Left ventricle myocardium inferior (tissue), 1 donor: ENCODE measurements around the gene HOTAIR. TPM values are rescaled to one million over a fixed set of nuclear protein-coding genes. Genes with fewer than 3 reads are reported as not detected.

Experiments used
- DNase-seq: peaks from one replicate; pipeline ENCODE4 v3.0.0-alpha.2; 2020
- H3K27ac ChIP-seq: fragments of 200-600 bp; replicated peaks from 2 replicates; pipeline ENCODE4 v1.8.0; 2021
- H3K27me3 ChIP-seq: fragments of 200-600 bp; 2 replicates; pipeline ENCODE4 v1.8.0; 2021; ENCODE audit warnings: low read depth
- H3K36me3 ChIP-seq: fragments of 200-600 bp; 2 replicates; pipeline ENCODE4 v1.8.0; 2021
- H3K4me1 ChIP-seq: fragments of 200-600 bp; 2 replicates; pipeline ENCODE4 v1.8.0; 2021
- H3K4me3 ChIP-seq: fragments of 200-600 bp; 2 replicates; pipeline ENCODE4 v1.8.0; 2021; ENCODE audit warnings: mild to moderate bottlenecking, moderate library complexity
- H3K9me3 ChIP-seq: fragments of 200-600 bp; replicated peaks from 2 replicates; pipeline ENCODE4 v1.8.0; 2021
- intact Hi-C: fragments of 100-400 bp; cut with micrococcal nuclease; formaldehyde crosslinking; loops from one replicate; pipeline ENCODE4 v1.11.0; 2022
- total RNA-seq: library from RNA; stranded (reverse); fragmentation: NEBNext Ultra II Directional; extraction: Animal tissue kit (Norgen Biotek cat#: 25700); gene quantifications from one replicate; pipeline ENCODE4 v1.2.1, GENCODE V29; 2021
- TF ChIP-seq, protein P1 (sequence below): fragments of 200-600 bp; IDR thresholded peaks from 2 replicates; pipeline ENCODE4 v1.8.0; 2021; ENCODE audit warnings: antibody characterized with exemption, mild to moderate bottlenecking, borderline replicate concordance
- donor health status: DM: no; HTN: yes; CAD: no; lungs with severe emphysema.

HOTAIR gene
- total RNA-seq, 1 donor from 2014 or later = not detected

DNA sequence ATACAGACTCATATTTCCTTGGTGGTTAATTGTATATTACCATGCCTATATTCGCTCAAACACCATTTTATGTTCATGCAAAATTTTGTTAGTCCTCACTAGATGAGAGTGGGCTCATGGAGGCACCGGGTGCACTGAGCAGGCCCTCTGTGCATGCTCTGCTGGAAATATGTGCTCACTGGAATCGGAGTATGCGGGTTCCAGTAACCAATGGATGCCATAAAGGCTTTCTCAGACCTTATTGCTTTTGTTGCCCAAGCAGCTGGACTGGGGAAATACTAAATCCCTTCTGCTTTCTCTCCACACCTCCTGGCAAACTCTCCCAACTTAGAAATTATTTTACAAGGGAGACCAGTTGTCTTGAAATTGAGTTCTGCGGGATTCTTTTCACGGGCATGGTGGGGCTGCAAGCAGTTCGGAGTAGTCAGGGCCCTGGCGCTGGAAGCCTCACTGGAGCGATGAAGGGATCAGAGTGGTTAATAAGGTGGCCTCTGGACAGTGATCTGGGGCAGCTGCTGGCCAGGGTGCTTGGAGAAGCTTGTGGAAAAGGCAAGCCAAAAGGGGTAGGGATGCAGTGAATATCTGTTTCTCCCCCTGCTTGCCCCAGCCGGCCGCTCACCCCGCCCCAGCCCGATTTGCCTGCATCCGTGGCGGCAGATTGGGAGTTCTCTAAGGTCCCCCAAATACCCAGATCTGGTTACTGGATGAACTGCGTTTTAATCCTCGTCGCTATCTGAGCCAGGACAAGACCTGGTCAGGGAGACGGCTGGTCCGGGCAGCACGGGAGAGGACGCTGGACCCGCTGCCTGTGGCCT, 46.0 kb upstream of the HOTAIR start:
- peaks cover 41% of the 10 kb centered on the region for H3K4me1 ChIP-seq
- TF ChIP-seq, protein P1, sequence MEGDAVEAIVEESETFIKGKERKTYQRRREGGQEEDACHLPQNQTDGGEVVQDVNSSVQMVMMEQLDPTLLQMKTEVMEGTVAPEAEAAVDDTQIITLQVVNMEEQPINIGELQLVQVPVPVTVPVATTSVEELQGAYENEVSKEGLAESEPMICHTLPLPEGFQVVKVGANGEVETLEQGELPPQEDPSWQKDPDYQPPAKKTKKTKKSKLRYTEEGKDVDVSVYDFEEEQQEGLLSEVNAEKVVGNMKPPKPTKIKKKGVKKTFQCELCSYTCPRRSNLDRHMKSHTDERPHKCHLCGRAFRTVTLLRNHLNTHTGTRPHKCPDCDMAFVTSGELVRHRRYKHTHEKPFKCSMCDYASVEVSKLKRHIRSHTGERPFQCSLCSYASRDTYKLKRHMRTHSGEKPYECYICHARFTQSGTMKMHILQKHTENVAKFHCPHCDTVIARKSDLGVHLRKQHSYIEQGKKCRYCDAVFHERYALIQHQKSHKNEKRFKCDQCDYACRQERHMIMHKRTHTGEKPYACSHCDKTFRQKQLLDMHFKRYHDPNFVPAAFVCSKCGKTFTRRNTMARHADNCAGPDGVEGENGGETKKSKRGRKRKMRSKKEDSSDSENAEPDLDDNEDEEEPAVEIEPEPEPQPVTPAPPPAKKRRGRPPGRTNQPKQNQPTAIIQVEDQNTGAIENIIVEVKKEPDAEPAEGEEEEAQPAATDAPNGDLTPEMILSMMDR = no peak
- no peaks in the 10 kb centered on the region for H3K9me3 ChIP-seq
- H3K36me3 ChIP-seq = no peaks in the 10 kb centered on the region
- DNase-seq = no peak
- H3K27me3 ChIP-seq = peaks cover 100% of the 10 kb centered on the region
- peak overlapping the region; percentile 74 for H3K27ac ChIP-seq
- peak overlapping the region; percentile 40 for H3K4me3 ChIP-seq
- intact Hi-C loops = no loop called here

DNA sequence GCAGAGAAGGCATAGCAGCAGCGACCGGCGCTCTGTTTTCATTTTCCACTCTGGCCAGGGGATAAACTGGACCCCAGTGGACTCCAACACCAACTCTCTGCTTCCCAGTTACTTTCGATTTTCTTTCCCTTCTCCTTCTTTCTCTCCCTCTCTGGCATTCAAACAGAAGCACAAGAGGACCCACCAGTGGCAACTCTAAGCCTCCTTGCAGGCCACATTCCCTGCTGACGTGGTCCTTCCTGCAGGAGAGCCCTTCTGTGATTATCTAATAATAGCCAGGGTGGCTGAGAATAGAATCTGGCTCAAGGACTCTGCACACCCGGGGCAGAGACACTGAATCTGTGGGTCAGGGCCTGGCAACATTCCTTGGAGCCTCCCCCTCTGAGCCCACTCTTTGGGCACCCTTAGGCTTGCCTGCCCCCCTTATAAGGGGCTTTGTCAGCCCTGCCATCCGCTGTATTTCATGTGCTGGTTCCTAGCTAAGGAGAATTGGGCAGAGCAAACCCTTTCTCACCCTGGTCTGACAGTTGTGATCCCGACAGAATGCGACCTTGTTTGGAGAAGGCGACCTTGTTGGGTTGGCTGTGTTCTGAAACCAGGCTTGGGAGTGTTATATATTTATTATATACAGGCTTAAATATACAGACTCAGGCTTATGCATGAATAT, 45.3 kb upstream of the HOTAIR start:
- peak overlapping the region; percentile 74 for H3K27ac ChIP-seq
- peaks cover 41% of the 10 kb centered on the region for H3K4me1 ChIP-seq
- no peak for DNase-seq
- H3K9me3 ChIP-seq = no peaks in the 10 kb centered on the region
- no peaks in the 10 kb centered on the region for H3K36me3 ChIP-seq
- peak overlapping the region; percentile 40 for H3K4me3 ChIP-seq
- H3K27me3 ChIP-seq = peaks cover 100% of the 10 kb centered on the region
- TF ChIP-seq, protein P1 = no peak
- intact Hi-C loops = no loop called here

DNA sequence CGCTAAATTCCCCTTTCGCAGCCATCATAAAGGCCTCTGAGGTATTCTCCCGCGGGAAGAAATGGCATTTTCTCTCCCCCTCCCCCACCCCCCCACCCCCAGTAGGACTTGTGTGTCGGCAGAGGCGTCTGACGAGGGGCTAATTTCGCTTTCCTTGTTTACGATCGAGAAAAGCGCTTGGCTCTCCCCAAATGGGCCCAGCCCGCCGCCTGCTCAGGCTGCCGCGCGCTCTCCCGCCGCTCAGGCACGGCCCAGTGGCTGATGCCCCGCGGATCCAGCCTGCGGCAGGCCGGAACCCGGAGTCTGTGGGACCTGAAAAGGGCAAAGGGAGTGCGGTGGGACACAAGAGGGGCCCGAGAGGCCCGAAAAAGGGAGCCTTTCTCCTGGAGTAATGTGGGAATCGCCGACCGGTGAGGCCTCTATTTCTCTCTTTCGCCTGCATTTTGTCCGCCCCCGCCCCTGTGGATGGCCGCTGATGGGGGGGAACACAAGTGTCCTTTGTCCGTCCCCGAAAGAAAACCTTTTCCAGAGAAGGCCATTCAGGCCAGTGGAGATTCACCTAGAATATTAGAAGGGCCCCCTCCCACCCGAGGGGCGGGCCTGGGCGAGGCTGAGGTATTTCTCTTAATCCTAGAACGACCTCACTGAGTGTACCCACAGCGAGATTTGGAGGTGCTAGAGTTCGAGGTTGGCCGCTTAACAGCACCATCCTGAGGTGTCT, 44.5 kb upstream of the HOTAIR start:
- H3K4me3 ChIP-seq = peak overlapping the region; percentile 66
- TF ChIP-seq, protein P1 = no peak
- peak overlapping the region; percentile 74 for H3K27ac ChIP-seq
- no peaks in the 10 kb centered on the region for H3K36me3 ChIP-seq
- H3K9me3 ChIP-seq = no peaks in the 10 kb centered on the region
- H3K27me3 ChIP-seq = peaks cover 100% of the 10 kb centered on the region
- intact Hi-C loops = no loop called here
- H3K4me1 ChIP-seq = peaks cover 47% of the 10 kb centered on the region
- DNase-seq = no peak

DNA sequence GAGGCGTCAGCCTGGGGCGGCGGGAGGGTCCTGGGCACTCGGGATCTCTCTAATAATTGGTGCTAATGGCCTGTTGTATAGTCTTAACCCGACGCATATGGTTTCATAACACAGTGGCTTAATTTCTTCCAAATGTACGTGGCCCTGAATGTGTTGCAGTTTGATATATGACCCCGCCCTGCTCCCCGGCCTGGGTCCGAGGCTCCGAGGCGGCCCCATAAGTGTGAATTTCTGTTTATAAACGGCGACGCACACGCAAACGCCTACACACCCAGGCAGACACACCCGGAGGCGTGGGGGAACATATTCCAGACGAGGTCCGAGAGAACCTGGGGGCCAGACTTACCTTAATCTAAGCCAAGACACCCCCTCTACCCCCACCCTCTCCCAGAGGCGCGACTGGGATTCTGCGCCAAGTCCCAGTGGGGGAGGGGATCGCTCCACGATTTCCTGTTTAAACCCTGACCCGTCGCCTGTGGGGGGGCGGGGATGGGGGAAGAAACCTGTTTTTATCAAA, 43.8 kb upstream of the HOTAIR start:
- DNase-seq = no peak
- Histone ChIP-seq H3K4me3 (peak overlapping the region; percentile 66), H3K4me1 (peaks cover 48% of the 10 kb centered on the region), H3K27me3 (peaks cover 100% of the 10 kb centered on the region), H3K36me3 (no peaks in the 10 kb centered on the region), H3K27ac (no peak overlapping the region), H3K9me3 (no peaks in the 10 kb centered on the region)
- intact Hi-C loops = no loop called here
- TF ChIP-seq, protein P1 = no peak

DNA sequence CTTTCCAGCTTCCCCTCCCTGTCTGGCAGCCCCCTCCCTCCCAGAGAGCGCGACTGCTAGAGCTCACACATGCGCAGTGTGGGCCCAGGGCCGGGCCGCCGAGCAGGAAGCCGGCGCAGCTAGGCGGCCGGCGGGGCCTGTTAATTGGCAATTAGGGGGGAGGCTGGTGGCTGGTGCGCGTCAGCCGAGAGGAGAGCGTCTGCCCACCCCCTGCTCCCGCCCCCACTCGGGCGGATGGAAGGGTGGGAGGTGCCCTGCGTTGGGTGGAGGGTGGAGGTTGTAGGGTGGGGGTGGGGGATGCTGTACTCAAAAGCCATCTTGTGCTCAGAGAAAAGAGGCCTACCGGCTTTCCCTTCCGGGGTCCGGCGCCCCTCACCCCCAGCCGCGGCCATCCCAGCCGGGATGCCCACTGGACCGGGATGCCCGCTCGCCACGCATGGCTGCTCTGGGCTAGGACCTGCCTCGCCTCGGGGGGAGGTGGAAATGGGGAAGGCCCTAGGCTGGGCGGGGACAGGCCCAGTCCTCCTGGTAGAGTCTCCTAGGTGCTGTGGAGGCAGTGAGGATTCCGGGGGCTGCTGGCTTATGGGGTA, 43.2 kb upstream of the HOTAIR start:
- H3K4me1 ChIP-seq = peaks cover 48% of the 10 kb centered on the region

More for the DNA sequence above, 43.2 kb upstream of the HOTAIR start:
- Histone ChIP-seq H3K27me3 (peaks cover 100% of the 10 kb centered on the region), H3K36me3 (no peaks in the 10 kb centered on the region), H3K9me3 (no peaks in the 10 kb centered on the region), H3K4me3 (peak overlapping the region; percentile 66), H3K27ac (no peak overlapping the region)
- DNase-seq = peak; percentile 43
- intact Hi-C loops = no loop called here
- TF ChIP-seq, protein P1 = no peak
